Brain microvascular endothelial cell (primary cell): ENCODE data around the gene C18orf32.
"Not testable (repeated sequence)": the region's sequence is repeated elsewhere in the genome, so short reads cannot be mapped to it uniquely, and the experiment has no call there.

Experiments used
- DNase-seq: peaks from one replicate; pipeline ENCODE4 v3.0.0-alpha.2; 2020
- H3K27ac ChIP-seq: fragments of 250-450 bp; sonication (Bioruptor Pico); 2 replicates; pipeline ENCODE4 v1.5.1; 2020; ENCODE audit warnings: mild to moderate bottlenecking, moderate library complexity
- H3K27me3 ChIP-seq: fragments of 250-450 bp; sonication (Bioruptor Pico); replicated peaks from 2 replicates; pipeline ENCODE4 v1.5.1; 2020; ENCODE audit warnings: mild to moderate bottlenecking
- H3K36me3 ChIP-seq: fragments of 250-450 bp; sonication (Bioruptor Pico); replicated peaks from 2 replicates; pipeline ENCODE4 v1.5.1; 2020; ENCODE audit warnings: mild to moderate bottlenecking
- H3K4me3 ChIP-seq: 2 replicates; pipeline ENCODE4 v1.5.1; 2011; ENCODE audit warnings: low read depth, mild to moderate bottlenecking, control low read depth, low read length, moderate library complexity
- CTCF ChIP-seq: IDR thresholded peaks from 2 replicates; pipeline ENCODE4 v1.5.1; 2011; ENCODE audit warnings: low read depth, mild to moderate bottlenecking, moderate library complexity, low read length, control low read depth, inconsistent platforms; ENCODE audit errors: missing control alignments
- in situ Hi-C: cut with HindIII; loops from 2 replicates; pipeline ENCODE4 v1.10.0; 2017; ENCODE audit warnings: low sequenced_read_pairs, low pct_ligation_motif_present

Gene C18orf32

GRCh38 chr18:49525981-49526380, 38.9 kb upstream of the C18orf32 start:
- no peak for DNase-seq
- Histone ChIP-seq H3K4me3 (no peak overlapping the region), H3K27ac (no peak overlapping the region), H3K36me3 (no peaks in the 10 kb centered on the region), H3K27me3 (no peaks in the 10 kb centered on the region)
- in situ Hi-C loops: no loop called here
- no peak for TF ChIP-seq CTCF

GRCh38 chr18:49524951-49525350, 37.9 kb upstream of the C18orf32 start:
- TF ChIP-seq CTCF: no peak
- Histone ChIP-seq H3K27me3 (no peaks in the 10 kb centered on the region), H3K36me3 (no peaks in the 10 kb centered on the region), H3K27ac (no peak overlapping the region), H3K4me3 (no peak overlapping the region)
- no peak for DNase-seq
- in situ Hi-C loops: no loop called here

- Histone ChIP-seq H3K36me3 (no peaks in the 10 kb centered on the region), H3K4me3 (no peak overlapping the region)
Measured at GRCh38 chr18:49524349-49524748, 37.3 kb upstream of the C18orf32 start.

GRCh38 chr18:49523580-49524093, 36.6 kb upstream of the C18orf32 start:
- in situ Hi-C loops: not testable (repeated sequence)

More at GRCh38 chr18:49524349-49524748, 37.3 kb upstream of the C18orf32 start:
- Histone ChIP-seq H3K27ac (no peak overlapping the region), H3K27me3 (no peaks in the 10 kb centered on the region)
- TF ChIP-seq CTCF: no peak
- DNase-seq: no peak
- in situ Hi-C loops: no loop called here

GRCh38 chr18:49521216-49521835, 34.3 kb upstream of the C18orf32 start:
- Histone ChIP-seq H3K36me3 (no peaks in the 10 kb centered on the region), H3K27me3 (no peaks in the 10 kb centered on the region), H3K4me3 (no peak overlapping the region), H3K27ac (no peak overlapping the region)
- no peak for DNase-seq
- in situ Hi-C loops: no loop called here
- no peak for TF ChIP-seq CTCF

More at GRCh38 chr18:49523580-49524093, 36.6 kb upstream of the C18orf32 start:
- not testable (repeated sequence) for H3K4me3 ChIP-seq, H3K27me3 ChIP-seq, DNase-seq, H3K36me3 ChIP-seq, H3K27ac ChIP-seq

GRCh38 chr18:49520661-49521145, 33.7 kb upstream of the C18orf32 start:
- H3K27ac ChIP-seq: no peak overlapping the region
- no peak for DNase-seq
- in situ Hi-C loops: no loop called here
- H3K27me3 ChIP-seq: no peaks in the 10 kb centered on the region
- no peak for TF ChIP-seq CTCF
- H3K36me3 ChIP-seq: no peaks in the 10 kb centered on the region
- no peak overlapping the region for H3K4me3 ChIP-seq
